Right renal pelvis (tissue), 4 donors: ENCODE measurements around the gene AIP. TPM values are rescaled to one million over a fixed set of nuclear protein-coding genes. Genes with fewer than 3 reads are reported as not detected.
"Not testable (repeated sequence)": the region's sequence is repeated elsewhere in the genome, so short reads cannot be mapped to it uniquely, and the experiment has no call there.

ENCODE experiments used
- DNase-seq, 4 donors: peaks; one replicate each; pipeline ENCODE4 v3.0.0-alpha.2; 2013; ENCODE audit warnings: low read depth in 4 of 4, low spot score in 3 of 4, missing footprints in 1 of 4
- polyA plus RNA-seq, 4 donors: library from polyadenylated mRNA; unstranded; fragments of 120-200 nt; gene quantifications; one replicate each; pipeline ENCODE4 v1.2.1, GENCODE V29; 2013; ENCODE audit not compliant: insufficient read length in 4 of 4

AIP gene
- polyA plus RNA-seq, 4 donors = 55.4 to 71.8 (median 59.1) TPM

DNA sequence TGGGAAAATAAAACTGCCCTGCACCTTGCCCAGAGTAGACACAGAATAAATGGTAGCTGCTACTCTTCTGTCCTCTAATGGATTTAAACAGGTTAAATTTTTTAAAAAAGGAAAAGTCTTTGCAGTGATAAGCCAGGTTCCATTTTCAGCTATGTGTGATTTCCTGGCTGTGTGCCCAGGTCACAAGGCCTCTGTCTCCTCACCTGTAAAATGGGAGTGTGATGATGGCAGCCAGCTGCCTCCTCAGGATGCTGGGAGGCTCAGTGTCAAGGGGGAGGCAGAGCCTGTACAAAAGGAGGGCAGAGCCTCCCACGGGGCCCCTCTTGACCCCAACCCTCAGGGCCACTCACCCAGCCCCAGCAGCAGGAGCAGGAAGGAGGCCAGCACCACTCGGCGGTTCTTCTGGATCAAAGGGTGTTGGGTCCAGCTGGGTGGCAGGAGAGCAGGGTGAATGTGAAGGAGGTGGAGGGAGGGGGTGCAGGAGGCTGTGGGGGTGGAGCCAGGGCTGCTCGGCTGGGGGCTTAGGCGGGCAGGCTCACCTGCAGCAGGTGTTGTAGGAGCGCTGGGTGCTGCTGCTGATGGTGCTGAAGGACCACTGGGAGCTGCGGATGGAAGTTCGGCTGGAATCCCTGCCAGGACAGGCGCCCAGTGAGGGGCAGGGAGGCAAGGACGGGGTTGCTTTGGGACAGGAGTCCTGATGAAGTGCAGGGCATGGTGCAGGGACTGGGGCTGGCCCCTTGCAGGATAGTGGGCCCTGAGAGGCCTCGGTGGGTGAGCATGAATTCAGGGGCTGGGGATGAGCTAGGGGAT, 15.7 kb upstream of the AIP start:
- no peak for DNase-seq

DNA sequence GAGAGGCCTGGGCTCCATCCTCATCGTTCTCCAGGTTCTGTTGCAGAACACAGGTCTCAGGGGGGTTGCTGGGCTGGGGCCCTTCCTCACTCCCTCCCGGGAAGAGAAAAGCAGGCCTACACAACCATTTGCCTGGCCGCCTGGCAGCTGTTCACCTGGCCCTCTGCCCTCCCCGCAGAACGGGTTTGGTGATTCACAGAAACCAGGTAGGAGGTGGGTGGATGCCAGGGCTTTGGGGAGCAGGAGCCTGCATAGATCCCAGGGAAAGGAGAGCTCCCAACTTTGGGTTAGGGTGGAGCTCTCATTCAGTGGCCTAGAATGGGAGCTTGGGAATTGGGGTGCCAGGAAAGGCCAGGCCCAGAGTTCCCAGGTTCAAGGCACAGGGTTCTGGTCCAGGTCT, 14.8 kb upstream of the AIP start:
- no peak for DNase-seq

DNA sequence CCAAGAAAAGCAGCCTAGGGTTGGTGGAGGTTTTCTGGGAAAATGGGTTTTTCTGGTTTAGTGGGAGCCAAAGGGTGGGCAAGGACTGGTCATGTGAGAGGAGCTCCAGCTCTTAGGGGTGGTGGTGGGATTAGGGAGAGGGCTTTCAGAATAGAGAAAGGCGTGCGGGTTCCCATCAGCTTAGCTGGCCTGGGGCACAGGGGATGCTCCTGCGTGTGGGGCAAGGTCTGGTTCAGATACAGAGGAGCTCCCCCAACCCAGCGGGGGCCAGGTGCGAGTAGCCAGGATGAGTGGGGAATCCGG, 14.4 kb upstream of the AIP start:
- DNase-seq = no peak

DNA sequence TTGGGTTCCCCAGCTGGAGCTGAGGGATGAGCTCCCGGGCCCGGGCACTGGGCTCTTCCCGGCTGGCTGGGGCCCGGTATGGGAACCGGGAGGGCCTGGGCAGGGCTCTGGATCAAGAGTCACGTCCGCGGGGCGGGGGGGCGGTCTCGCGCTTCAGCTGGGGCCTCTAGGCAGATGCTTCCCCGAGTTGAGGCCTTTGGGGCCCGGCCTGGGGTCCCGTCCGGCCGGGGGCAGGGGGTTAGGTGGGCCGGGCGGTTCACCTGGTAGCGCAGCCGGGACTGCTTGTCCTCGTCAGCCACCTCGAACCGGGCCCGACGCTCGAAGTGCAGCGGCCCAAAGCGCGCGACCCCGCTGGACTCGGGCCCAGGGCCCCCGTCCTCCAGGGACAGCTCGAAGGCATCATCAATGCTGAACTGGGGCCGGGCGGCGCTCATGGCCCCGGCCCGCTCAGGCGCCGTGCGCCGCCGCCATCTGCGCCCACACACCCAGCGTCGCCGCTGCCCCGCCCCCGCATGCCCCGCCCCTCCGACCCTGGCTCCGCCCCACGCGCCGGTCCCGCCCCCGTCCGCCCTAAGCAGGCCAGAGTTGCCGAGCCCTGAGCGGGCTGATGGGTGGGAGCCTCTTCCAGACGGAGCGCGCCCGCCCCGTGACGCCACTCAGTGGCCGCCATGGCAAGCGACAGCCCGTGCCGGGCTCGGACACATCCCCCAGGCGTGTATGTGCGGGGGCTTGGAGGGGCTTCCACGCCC, 13.9 kb upstream of the AIP start, which contains the start of gene TMEM134:
Gene TMEM134 (minus strand): TSS at position 493 of the 749 bp plus-strand sequence. CDS start 59 bp downstream, at position 434.
- peak; percentile 80 to 87 (median 81) for DNase-seq

DNA sequence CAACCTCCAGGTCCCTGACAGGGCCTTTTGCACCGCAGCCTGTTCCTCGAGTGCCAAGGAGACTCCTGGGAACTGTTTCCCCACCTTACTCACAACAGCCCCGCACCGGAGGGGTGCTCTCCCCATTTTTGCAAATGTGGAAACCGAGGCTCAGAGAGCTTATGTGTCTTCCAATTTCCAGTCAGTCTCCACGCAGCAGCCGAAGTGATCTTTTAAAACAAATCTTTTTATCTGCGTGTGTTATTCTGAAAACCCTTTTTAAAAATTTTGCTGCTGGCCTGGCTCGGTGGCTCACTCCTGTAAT, 13.4 kb upstream of the AIP start:
- no peak for DNase-seq

DNA sequence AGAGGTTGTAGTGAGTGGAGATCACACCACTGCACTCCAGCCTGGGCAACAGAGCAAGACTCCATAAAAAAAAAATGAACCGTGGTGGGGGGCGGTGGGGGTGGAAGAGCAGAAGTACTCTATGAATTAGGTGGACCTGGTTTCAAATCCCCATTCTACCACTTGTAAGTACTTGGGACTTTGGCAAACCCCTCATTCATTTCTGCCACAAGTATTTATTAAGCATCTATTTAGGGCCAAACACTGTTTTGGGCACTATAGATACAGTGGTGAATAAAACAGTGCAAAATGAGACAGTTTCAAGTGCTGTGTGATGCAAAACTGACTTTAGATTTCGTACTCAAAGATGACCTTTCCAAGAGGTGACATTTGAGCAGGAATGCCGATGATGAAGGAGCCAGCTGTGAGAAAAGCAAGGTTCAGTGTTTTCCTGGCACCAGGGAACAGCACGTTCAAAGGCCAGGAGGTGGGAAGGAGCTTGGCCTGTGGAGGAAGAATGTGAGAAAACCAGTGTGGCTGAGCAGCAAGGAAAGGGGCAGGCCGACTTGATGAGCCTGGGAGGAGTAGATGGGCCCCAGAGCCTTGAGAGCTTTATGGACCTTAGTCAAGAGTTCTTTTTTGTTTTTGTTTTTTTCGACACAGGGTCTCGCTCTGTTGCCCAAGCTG, 12.4 kb upstream of the AIP start:
- no peak for DNase-seq

DNA sequence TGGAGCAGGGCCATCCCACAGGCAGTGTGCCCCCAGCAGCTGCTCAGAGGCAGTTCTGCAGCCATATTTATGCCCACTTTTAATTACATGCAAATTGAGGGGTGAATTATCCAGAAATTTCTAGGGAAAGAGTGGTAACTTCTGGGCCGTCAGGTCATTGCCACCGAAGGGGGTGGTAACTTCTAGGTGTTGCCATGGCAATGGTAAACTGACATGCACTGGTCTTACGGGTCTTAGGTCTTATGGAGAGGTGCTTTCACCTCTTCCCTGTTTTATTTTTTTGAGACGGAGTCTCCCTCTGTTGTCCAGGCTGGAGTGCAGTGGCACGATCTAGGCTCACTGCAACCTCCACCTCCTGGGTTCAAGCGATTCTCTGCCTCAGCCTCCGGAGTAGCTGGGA, 9.9 kb upstream of the AIP start:
- no peak for DNase-seq

DNA sequence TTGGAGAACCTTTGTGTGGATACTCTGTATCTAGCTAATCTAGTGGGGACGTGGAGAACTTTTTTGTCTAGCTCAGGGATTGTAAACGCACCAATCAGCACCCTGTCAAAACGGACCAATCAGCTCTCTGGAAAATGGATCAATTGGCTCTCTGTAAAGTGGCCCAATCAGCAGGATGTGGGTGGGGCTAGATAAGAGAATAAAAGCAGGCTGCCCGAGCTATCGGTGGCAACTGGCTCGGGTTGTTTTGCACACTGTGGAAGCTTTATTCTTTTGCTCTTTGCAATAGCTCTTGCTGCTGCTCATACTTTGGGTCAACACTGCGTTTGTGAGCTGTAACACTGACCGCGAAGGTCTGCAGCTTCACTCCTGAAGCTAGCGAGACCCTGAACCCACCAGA, 6.1 kb upstream of the AIP start:
- not testable (repeated sequence) for DNase-seq

DNA sequence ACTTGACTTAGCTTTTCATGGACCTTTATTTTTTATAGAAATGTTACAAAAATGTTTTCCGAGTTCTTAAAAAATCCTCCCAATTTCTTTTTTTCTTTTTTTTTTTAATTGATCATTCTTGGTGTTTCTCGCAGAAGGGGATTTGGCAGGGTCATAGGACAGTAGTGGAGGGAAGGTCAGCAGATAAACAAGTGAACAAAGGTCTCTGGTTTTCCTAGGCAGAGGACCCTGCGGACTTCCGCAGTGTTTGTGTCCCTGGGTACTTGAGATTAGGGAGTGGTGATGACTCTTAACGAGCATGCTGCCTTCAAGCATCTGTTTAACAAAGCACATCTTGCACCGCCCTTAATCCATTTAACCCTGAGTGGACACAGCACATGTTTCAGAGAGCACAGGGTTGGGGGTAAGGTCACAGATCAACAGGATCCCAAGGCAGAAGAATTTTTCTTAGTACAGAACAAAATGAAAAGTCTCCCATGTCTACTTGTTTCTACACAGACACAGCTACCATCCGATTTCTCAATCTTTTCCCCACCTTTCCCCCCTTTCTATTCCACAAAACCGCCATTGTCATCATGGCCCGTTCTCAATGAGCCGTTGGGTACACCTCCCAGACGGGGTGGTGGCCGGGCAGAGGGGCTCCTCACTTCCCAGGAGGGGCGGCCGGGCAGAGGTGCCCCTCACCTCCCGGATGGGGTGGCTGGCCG, 5.3 kb upstream of the AIP start:
- DNase-seq = not testable (repeated sequence)

DNA sequence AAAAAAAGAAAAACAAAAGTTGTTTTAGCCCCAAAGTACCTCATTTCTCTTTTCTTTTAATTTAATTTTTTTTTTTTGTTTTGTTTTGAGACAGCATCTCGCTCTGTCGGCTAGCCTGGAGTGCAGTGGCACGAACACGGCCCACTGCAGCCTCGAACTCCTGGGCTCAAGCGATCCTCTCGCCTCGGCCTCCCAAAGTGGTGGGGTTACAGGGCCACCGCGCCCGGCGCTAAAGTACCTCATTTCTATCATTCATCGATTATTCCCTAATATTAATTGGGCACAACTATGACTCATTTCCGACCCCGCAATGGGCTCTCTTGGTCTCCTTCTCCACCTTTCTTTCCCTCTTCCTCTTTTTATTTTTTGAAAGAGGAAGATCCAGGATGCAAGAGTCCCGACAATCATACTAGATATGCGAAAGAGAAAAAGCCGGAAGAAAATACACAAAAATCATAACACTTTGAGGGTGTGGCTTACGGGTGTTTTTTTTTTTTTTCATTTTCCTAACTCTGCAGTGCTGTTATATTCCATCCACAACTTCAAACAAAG, 475 bp upstream of the AIP start:
- no peak for DNase-seq

DNA sequence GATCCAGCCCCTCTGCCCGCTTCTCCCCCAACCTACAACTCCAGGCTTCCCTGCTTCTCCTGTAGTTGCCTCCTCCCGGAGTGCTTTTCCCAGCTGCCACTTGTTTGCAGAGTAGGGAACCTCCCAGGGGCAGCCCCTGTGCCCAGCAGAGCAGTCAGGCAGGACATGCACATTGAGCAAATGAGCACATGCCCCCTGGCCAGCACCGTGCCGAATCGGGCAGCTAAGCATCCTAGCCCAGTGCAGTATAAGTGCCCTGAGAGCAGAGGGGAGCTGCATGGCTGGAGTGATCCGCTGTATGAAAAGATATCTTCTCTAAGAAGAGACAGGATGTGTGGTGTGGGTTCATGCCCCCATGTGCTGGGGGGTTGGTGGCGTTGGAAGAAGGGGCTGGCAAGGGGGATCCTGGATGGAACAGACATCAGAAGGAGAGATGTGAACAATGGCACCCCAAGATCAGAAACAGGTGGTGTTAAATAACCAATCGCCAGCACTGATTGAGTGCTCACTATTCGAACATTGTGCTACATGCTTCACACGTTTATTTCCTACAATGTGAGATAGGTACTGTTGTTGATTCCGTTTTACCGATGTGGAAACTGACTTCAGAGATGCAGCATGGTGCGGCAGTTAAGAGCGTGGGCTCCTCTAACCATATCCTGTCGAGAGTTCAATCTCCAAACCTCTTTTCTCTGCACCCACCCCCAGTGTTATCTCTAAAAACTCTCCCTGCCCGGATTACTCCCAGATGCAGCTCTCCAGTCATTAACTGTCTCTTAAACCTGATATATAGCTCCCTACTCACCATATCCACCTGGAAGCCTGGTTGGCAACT, 1.2 kb downstream of the AIP start:
- DNase-seq = no peak

DNA sequence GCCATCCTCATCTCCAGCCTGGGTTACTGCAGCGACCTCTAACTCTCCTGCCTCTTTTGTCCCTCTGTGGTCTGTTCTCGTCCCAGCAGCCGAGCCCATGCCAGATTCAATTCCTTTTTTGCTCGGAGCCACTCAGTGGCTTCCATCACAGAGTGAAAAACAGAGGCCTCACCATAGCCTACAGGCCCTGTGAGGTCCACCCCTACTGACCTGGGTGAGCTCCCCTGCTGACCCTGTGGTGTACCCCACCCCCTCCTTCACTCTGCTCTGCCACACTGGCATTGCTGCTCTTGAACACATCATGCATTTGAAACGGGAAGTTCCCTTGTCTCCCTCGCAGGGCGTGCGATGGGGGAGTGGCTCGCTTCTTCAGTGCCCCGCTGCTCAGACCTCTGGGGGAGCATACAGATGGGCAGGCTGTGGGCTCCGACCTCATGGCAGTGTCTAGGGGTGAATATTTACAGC, 2.1 kb downstream of the AIP start:
- DNase-seq = no peak

DNA sequence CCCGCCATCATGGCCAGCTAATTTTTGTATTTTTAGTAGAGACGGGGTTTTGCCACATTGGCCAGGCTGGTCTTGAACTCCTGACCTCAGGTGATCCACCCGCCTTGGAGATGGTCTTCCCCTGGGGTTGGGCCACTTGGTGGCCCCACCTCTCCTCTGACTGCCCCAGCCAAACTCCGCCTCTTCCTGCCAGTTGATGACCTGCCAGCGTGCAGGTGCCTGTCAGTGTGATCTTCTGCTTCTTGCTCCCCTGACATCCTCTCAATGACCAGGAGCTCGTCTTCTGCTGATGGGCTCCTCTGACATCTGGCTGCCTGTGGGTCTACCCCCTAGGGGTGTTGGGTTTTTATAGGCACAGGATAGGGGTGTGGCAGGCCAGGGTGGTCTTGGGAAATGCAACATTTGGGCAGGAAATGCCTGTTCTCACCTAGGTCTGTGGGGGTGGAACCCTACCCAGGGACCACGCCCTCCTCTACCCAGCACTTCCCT, 3.1 kb downstream of the AIP start:
- not testable (repeated sequence) for DNase-seq

DNA sequence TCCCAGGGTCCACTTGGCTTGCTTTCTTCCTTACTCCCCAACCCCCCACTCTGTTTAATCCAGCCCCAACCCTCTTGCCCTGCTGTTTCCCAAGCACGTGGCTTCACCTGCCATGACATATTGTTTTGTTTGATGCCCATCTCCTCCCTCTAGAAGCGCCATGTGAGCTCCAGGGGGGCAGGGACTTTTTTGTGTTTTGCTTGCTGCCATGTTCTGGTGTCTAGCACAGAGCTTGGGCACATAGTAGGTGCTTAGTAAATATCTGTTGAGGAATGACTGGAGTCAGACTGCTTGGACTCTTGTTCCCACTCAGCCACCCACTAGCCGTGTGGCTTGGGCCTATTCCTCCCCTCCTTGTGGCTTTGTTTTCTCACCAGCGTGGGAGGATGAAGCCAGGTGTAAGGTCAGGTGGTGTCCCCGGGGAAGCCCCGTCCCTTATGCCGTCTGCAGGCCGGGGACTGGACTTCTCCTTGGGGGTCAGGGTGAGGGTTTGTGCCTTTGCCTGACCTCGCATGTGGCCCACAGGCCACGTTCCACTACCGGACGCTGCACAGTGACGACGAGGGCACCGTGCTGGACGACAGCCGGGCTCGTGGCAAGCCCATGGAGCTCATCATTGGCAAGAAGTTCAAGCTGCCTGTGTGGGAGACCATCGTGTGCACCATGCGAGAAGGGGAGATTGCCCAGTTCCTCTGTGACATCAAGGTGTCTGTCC, 3.8 kb downstream of the AIP start:
- no peak for DNase-seq

DNA sequence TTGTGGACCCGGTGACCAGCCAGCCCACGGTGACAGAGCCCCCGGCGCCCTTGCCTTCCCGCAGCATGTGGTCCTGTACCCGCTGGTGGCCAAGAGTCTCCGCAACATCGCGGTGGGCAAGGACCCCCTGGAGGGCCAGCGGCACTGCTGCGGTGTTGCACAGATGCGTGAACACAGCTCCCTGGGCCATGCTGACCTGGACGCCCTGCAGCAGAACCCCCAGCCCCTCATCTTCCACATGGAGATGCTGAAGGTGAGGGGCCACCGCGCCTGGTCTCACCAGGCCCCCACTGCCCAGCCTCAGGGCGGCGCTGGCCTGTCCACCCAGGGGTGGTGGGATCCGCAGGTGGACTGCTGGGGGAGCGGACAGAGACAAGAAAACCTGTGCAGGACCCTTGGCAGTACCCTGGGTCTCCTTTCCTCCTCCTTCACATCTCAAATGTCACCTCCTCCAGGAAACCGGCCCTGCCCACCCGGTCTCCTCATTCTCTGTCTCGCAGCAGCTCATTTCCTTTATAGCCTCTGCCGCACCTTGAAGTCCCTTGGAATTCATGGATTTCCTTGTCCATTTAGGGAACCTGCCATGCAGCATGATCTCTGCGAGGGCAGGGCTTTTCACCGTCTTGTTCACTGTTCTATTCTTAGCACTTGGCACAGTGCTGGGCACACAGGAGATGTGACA, 6.5 kb downstream of the AIP start:
- no peak for DNase-seq

DNA sequence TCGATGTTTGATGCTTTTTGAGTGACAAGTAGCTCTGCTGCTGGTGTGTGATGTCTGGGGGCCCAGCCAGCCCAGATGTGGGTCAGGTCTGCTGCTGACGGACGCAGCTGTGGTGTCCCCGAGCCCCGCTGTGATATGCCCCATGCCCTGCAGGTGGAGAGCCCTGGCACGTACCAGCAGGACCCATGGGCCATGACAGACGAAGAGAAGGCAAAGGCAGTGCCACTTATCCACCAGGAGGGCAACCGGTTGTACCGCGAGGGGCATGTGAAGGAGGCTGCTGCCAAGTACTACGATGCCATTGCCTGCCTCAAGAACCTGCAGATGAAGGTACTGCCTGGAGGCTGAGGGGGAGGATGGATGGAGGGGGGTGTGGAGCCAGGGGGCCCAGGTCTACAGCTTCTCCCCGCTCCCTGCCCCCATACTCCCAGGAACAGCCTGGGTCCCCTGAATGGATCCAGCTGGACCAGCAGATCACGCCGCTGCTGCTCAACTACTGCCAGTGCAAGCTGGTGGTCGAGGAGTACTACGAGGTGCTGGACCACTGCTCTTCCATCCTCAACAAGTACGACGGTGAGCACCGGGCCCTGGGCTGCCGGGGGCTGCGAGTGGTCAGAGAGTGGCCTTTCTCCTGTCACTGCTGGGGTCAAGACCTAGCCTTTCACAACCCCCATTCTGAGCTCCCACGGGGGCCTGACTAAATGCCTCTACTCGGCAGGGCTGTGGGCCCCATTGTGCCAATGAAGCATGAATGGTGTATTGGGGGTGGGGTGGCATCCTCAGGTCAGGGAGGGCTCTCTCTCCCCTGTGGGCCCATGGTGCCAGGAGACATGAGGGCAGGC, 7.3 kb downstream of the AIP start:
- DNase-seq = no peak

DNA sequence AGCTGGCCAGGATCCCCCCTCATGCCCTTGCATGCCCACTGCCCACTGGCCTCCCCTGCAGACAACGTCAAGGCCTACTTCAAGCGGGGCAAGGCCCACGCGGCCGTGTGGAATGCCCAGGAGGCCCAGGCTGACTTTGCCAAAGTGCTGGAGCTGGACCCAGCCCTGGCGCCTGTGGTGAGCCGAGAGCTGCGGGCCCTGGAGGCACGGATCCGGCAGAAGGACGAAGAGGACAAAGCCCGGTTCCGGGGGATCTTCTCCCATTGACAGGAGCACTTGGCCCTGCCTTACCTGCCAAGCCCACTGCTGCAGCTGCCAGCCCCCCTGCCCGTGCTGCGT, 7.9 kb downstream of the AIP start:
- no peak for DNase-seq
